GM23338 (cell line): ENCODE results near the gene MAD1L1. TPM values are rescaled to one million over a fixed set of nuclear protein-coding genes. Genes with fewer than 3 reads are reported as not detected.

Experiments used
- ATAC-seq: fragments of 200-7000 bp; cut with Tn5 transposase; 3 replicates; pipeline ENCODE4 v1.9.1; 2020
- DNase-seq: peaks from one replicate; pipeline ENCODE4 v3.0.0-alpha.2; 2015; ENCODE audit warnings: low spot score
- H2AFZ ChIP-seq: fragments of 200-600 bp; sonication (generic); 2 replicates; pipeline ENCODE4 v1.8.0; 2016; ENCODE audit warnings: antibody characterized with exemption, mild to moderate bottlenecking, moderate library complexity
- H3F3A ChIP-seq: fragments of 200-600 bp; sonication (generic); replicated peaks from 2 replicates; pipeline ENCODE4 v1.8.0; 2017; ENCODE audit warnings: antibody characterized with exemption, mixed run types, low read depth
- H3K27ac ChIP-seq: fragments of 200-600 bp; sonication (generic); 2 replicates; pipeline ENCODE4 v1.6.1; 2016; ENCODE audit warnings: low read depth
- H3K27me3 ChIP-seq: fragments of 200-600 bp; sonication (generic); 2 replicates; pipeline ENCODE4 v1.8.0; 2016; ENCODE audit warnings: mild to moderate bottlenecking, mixed run types, moderate library complexity; ENCODE audit not compliant: insufficient read depth
- H3K36me3 ChIP-seq: fragments of 200-600 bp; sonication (generic); 2 replicates; pipeline ENCODE4 v1.8.0; 2016; ENCODE audit warnings: mild to moderate bottlenecking; ENCODE audit not compliant: insufficient read depth
- H3K4me1 ChIP-seq: fragments of 200-600 bp; sonication (generic); 2 replicates; pipeline ENCODE4 v1.8.0; 2016; ENCODE audit warnings: mild to moderate bottlenecking, moderate library complexity; ENCODE audit not compliant: insufficient read depth
- H3K4me2 ChIP-seq: fragments of 200-600 bp; sonication (generic); 2 replicates; pipeline ENCODE4 v1.7.1; 2017; ENCODE audit warnings: mixed run types
- H3K4me3 ChIP-seq: fragments of 200-600 bp; sonication (generic); 2 replicates; pipeline ENCODE4 v1.6.1; 2016; ENCODE audit warnings: mixed run types
- H3K79me2 ChIP-seq: fragments of 200-600 bp; sonication (generic); replicated peaks from 2 replicates; pipeline ENCODE4 v1.8.0; 2017; ENCODE audit warnings: mild to moderate bottlenecking; ENCODE audit not compliant: insufficient read depth
- H3K9me2 ChIP-seq: fragments of 200-600 bp; sonication (generic); 2 replicates; pipeline ENCODE4 v1.8.0; 2017; ENCODE audit not compliant: insufficient read depth
- H4K20me1 ChIP-seq: fragments of 200-600 bp; sonication (generic); replicated peaks from 2 replicates; pipeline ENCODE4 v1.8.0; 2017; ENCODE audit warnings: mild to moderate bottlenecking; ENCODE audit not compliant: insufficient read depth
- H3K27ac Mint-ChIP-seq: 2 replicates; pipeline ENCODE4 v1.8.0; 2020; ENCODE audit warnings: inconsistent platforms, mild to moderate bottlenecking, moderate library complexity, mixed read lengths
- H3K27me3 Mint-ChIP-seq: 3 replicates; pipeline ENCODE4 v1.8.0; 2022; ENCODE audit warnings: low read depth, mild to moderate bottlenecking, moderate library complexity, mixed read lengths, inconsistent platforms; ENCODE audit not compliant: insufficient read depth, poor library complexity
- H3K36me3 Mint-ChIP-seq: 3 replicates; pipeline ENCODE4 v1.8.0; 2021; ENCODE audit warnings: low read depth, mild to moderate bottlenecking, inconsistent platforms, moderate library complexity, mixed read lengths
- H3K4me1 Mint-ChIP-seq: 3 replicates; pipeline ENCODE4 v1.8.0; 2020; ENCODE audit warnings: mild to moderate bottlenecking, inconsistent platforms, mixed read lengths
- H3K4me3 Mint-ChIP-seq: 3 replicates; pipeline ENCODE4 v1.8.0; 2021; ENCODE audit warnings: moderate library complexity, mild to moderate bottlenecking, inconsistent platforms, mixed read lengths
- H3K9me3 Mint-ChIP-seq: 3 replicates; pipeline ENCODE4 v1.8.0; 2020; ENCODE audit warnings: moderate library complexity, mild to moderate bottlenecking, inconsistent platforms, mixed read lengths
- CREB1 ChIP-seq: fragments of 250-450 bp; sonication (Bioruptor Pico); IDR thresholded peaks from 2 replicates; pipeline ENCODE4 v1.5.0; 2020; ENCODE audit warnings: low read depth, mild to moderate bottlenecking, moderate library complexity
- ETS1 ChIP-seq: IDR thresholded peaks from 2 replicates; pipeline ENCODE4 v1.6.1; 2016; ENCODE audit warnings: antibody characterized with exemption
- NANOG ChIP-seq: IDR thresholded peaks from 2 replicates; pipeline ENCODE4 v1.6.1; 2016; ENCODE audit warnings: antibody characterized with exemption, borderline replicate concordance
- REST ChIP-seq: IDR thresholded peaks from one replicate; pipeline ENCODE4 v1.6.1; 2018; ENCODE audit warnings: antibody characterized with exemption; ENCODE audit not compliant: unreplicated experiment
- STAT1 ChIP-seq: IDR thresholded peaks from one replicate; pipeline ENCODE4 v1.6.1; 2016; ENCODE audit warnings: antibody characterized with exemption; ENCODE audit not compliant: unreplicated experiment
- ZNF114 ChIP-seq: fragments of 250-450 bp; sonication (Bioruptor Pico); IDR thresholded peaks from 2 replicates; pipeline ENCODE4 v1.5.0; 2020; ENCODE audit warnings: mild to moderate bottlenecking, moderate library complexity
- ZNF331 ChIP-seq: fragments of 250-450 bp; sonication (Bioruptor Pico); IDR thresholded peaks from 2 replicates; pipeline ENCODE4 v1.5.0; 2020; ENCODE audit warnings: low read depth, mild to moderate bottlenecking, moderate library complexity
- ZNF462 ChIP-seq: fragments of 250-450 bp; sonication (Bioruptor Pico); IDR thresholded peaks from 2 replicates; pipeline ENCODE4 v1.5.0; 2020; ENCODE audit warnings: mild to moderate bottlenecking, moderate library complexity
- polyA plus RNA-seq: library from polyadenylated mRNA; unstranded; fragments of >200 nt; fragmentation: Nextera tagmentation; extraction: Ambion mirVana; gene quantifications from 2 replicates; pipeline ENCODE4 v1.2.1, GENCODE V29; 2016
- total RNA-seq: library from RNA; depleted of rRNA; stranded (reverse); fragments of >200 nt; shearing (Covaris generic); gene quantifications from 2 replicates; pipeline ENCODE4 v1.2.3, GENCODE V29; 2014

MAD1L1 gene
- total and polyA plus RNA-seq, 2 experiments from 2014 or later = 40.3 to 59.3 TPM

GRCh38 chr7:1941464-1942242 is 291.1 kb downstream of the MAD1L1 start:
- Histone ChIP-seq H3K36me3 (no peaks in the 10 kb centered on the region), H3K4me2 (no peak overlapping the region), H2AFZ (no peak overlapping the region), H3K79me2 (no peaks in the 10 kb centered on the region), H3K4me1 (no peaks in the 10 kb centered on the region), H3K27me3 (no peaks in the 10 kb centered on the region), H3F3A (no peaks in the 10 kb centered on the region), H3K9me2 (no peaks in the 10 kb centered on the region), H3K4me3 (no peak overlapping the region), H3K27ac (no peak overlapping the region), H4K20me1 (no peaks in the 10 kb centered on the region)
- Mint-ChIP-seq H3K27ac (no peak overlapping the region), H3K36me3 (peaks cover 15% of the 10 kb centered on the region), H3K4me1 (peaks cover 21% of the 10 kb centered on the region), H3K27me3 (peaks cover 24% of the 10 kb centered on the region), H3K9me3 (peaks cover 16% of the 10 kb centered on the region), H3K4me3 (no peak overlapping the region)
- no peak for DNase-seq
- ATAC-seq = no peak
- no peak for TF ChIP-seq REST
- TF ChIP-seq STAT1 = no peak
- TF ChIP-seq ZNF114 (CRISPR knock-in tag) = no peak

- no peaks in the 10 kb centered on the region for H4K20me1 ChIP-seq
- Mint-ChIP-seq H3K36me3 (peaks cover 18% of the 10 kb centered on the region), H3K4me3 (no peak overlapping the region), H3K27ac (no peak overlapping the region), H3K27me3 (peaks cover 26% of the 10 kb centered on the region), H3K4me1 (peaks cover 21% of the 10 kb centered on the region), H3K9me3 (peaks cover 16% of the 10 kb centered on the region)
- DNase-seq (no peak), ATAC-seq (no peak)
- no peaks in the 10 kb centered on the region for H3F3A ChIP-seq
- H3K4me3 ChIP-seq = no peak overlapping the region
- H3K36me3 ChIP-seq = no peaks in the 10 kb centered on the region
- no peak overlapping the region for H2AFZ ChIP-seq
- TF ChIP-seq ZNF462 (CRISPR knock-in tag) = no peak
- TF ChIP-seq CREB1 (CRISPR knock-in tag) = no peak
- no peak for TF ChIP-seq STAT1
- no peak for TF ChIP-seq NANOG
- no peak for TF ChIP-seq ZNF331 (CRISPR knock-in tag)
- TF ChIP-seq ETS1 = no peak
- no peaks in the 10 kb centered on the region for H3K9me2 ChIP-seq
- no peak overlapping the region for H3K4me2 ChIP-seq
- H3K79me2 ChIP-seq = no peaks in the 10 kb centered on the region
- H3K4me1 ChIP-seq = no peaks in the 10 kb centered on the region
- no peaks in the 10 kb centered on the region for H3K27me3 ChIP-seq
- H3K27ac ChIP-seq = no peak overlapping the region
Observed at GRCh38 chr7:1940863-1941262, 291.9 kb downstream of the MAD1L1 start.
